ENCODE measurements around the gene ABCA4.

The ABCA4 gene

DNA sequence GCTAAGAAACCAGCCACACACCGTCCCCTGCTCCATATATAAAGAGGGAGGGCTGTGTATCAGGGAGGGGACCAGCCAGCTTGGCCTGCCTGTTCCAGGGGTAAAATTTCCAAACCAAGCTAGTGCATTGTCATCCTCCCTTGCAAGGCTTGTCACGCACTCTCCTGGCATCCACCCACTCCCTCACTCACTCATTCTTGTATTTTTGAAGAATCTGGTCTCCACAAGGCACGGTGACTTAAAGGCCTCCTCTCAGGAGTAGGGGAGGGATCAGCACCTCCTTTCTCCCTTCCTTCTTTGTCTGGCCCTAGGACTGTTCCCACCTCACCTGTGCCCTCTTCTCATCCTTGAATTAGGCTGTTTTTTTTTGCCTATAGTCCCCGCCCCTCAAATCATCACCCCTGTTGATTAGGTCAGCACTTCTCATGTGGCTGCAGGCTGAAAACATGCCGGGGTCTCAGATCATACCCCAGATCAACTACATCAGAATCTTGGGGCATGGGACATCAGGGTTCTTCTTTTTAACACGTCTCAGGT lies 5.0 kb downstream of the ABCA4 start:
- DNase-seq (ENCODE audit: insufficient read length, low spot score) (no peak), FAIRE-seq (no peak)
- no peak for TF ChIP-seq CTCF (IDR thresholded peaks at IDR 0.05; ENCODE audit: insufficient read depth, missing control alignments)

GRCh38 chr1:94115254-94115899 lies 5.6 kb downstream of the ABCA4 start:
- no peak for FAIRE-seq
- no peak for DNase-seq (ENCODE audit: insufficient read length, low spot score)
- TF ChIP-seq CTCF (IDR thresholded peaks at IDR 0.05; ENCODE audit: insufficient read depth, missing control alignments) = no peak

- no peak for DNase-seq (ENCODE audit: insufficient read length, low spot score)
- no peak for TF ChIP-seq CTCF (IDR thresholded peaks at IDR 0.05; ENCODE audit: insufficient read depth, missing control alignments)
- no peak for FAIRE-seq
Measured at GRCh38 chr1:94113589-94114226, 7.2 kb downstream of the ABCA4 start.

DNA sequence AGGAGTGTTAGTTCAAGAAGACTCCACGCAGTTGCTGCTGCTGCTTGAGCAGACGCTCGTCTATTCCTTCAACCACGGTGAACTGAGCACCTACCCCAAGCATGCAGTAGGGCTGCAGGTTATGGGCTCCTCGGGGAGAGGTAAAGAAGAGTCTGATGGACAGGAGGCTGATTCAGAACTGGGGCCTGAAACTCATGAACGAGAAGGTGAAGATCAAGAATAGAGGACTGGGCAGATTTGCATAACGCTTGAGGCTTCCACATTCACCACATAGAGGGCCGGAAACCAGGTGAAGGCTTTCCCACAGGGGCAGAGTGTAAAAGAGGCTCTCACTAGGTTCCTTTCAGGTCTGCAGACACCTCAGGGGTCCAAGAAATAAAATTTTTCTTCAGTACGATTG lies 9.1 kb downstream of the ABCA4 start:
- FAIRE-seq = no peak
- no peak for TF ChIP-seq CTCF (IDR thresholded peaks at IDR 0.05; ENCODE audit: insufficient read depth, missing control alignments)
- no peak for DNase-seq (ENCODE audit: insufficient read length, low spot score)

DNA sequence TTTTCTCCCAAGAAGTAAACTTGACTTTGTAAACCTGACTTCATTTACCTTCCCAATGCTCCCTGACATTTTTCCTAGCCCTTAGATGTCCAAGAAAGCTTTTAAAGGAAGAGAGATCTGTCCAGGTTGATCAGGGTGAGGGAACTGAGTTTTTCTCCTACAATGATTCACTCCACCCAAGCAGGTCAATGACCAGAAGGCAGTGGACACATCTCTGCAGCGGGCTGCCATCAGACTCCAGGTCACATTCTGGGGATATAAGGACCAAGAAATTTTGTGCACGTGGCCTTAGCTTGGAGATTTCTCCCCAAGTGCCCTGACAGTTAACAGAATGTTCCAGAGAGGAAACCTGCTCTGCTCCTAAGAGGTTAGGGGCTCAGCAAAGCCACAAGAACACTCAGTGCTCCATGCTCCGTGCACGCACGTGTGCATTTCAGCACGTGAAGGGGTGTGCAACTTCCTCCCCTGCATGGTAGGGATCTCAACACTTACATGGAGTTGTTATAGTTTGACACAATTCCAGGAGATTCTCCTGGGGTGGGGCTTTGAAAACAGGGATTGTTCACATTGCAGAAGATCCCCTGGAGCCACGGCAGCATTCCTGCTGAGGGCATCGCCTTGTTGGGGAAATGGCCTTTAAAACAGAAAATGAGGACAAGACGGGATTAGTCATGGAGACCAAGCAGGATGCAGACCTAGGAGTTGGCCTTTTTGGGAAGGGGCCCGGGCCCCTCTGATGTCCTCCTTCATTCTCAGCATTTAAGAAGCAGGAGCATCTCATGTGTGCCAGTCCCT lies 9.8 kb downstream of the ABCA4 start:
- no peak for FAIRE-seq
- no peak for DNase-seq (ENCODE audit: insufficient read length, low spot score)

GRCh38 chr1:94110021-94110761 lies 10.8 kb downstream of the ABCA4 start:
- DNase-seq (ENCODE audit: insufficient read length, low spot score) = no peak
- no peak for TF ChIP-seq CTCF (IDR thresholded peaks at IDR 0.05; ENCODE audit: insufficient read depth, missing control alignments)
- no peak for FAIRE-seq

More for the DNA sequence above, 9.8 kb downstream of the ABCA4 start:
- no peak for TF ChIP-seq CTCF (IDR thresholded peaks at IDR 0.05; ENCODE audit: insufficient read depth, missing control alignments)

Measured in D721Med (cell line).